ENCODE measurements around the gene MSRB2. TPM values are rescaled to one million over a fixed set of nuclear protein-coding genes. Genes with fewer than 3 reads are reported as not detected.

The MSRB2 gene
- polyA plus RNA-seq, 2 of the 4 experiments (the other 2 are of a cell fraction) = 19.0 to 32.0 TPM

DNA sequence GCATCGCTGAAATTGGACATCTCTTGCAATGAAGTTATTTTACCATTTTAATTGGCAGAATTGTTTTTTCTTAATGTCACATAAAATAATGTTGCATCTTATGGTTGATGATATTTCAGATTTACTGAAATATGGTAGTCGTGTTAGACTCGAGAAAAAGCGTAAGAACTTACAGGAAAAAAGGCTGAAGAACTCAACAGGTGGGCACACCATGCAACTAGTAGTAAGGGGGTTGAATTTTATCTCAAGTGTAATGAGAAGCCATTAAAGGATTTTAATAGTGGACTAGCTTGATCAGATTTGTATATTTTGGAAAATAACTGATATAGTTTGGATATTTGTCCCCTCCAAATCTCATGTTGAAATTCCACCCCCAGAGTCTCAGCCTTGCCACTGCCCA, 41.1 kb downstream of the MSRB2 start:
- 45% methylated on average over 4 of the region's 4 CpGs for WGBS (ENCODE audit: missing lambda C conversion rate)

DNA sequence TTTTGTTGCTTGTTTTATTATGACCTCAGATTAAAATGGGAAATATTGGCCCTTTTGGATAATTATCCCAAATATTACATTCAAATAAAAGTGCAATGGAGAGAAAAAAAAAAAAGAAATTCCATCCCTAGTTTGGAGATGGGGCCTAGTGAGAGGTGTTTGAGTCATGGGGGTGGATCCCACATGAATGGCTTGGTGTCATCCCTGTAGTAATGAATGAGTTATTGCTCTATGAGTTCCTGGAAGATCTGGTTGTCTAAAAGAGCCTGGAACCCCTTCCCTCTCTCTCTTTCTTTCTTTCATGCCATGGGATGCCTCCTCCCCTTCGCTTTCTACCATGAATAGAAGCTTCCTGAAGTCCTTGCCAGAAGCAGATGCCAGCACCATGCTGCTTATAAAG, 44.3 kb downstream of the MSRB2 start:
- Histone ChIP-seq H3K27ac (no peak overlapping the region), H3K9me3 (peaks cover 7% of the 10 kb centered on the region; the same call in 1 of the 3 replicates), H3K4me2 (no peak overlapping the region), H3K4me3 (no peak overlapping the region), H3K4me1 (no peaks in the 10 kb centered on the region)
- 0% methylated on average over 1 of the region's 1 CpG for WGBS (ENCODE audit: missing lambda C conversion rate)
- FAIRE-seq (no peak), ATAC-seq (no peak), DNase-seq (ENCODE audit: low read depth in 1 of 2, low spot score in 1 of 2) (no peak)
- CTCF ChIA-PET = no interaction called here
- POLR2A ChIA-PET = no interaction called here
- no peak for TF ChIP-seq FOXS1 (CRISPR knock-in tag; IDR thresholded peaks at IDR 0.05)
- TF ChIP-seq JUN (IDR thresholded peaks at IDR 0.05) = no peak
- TF ChIP-seq, protein P1, sequence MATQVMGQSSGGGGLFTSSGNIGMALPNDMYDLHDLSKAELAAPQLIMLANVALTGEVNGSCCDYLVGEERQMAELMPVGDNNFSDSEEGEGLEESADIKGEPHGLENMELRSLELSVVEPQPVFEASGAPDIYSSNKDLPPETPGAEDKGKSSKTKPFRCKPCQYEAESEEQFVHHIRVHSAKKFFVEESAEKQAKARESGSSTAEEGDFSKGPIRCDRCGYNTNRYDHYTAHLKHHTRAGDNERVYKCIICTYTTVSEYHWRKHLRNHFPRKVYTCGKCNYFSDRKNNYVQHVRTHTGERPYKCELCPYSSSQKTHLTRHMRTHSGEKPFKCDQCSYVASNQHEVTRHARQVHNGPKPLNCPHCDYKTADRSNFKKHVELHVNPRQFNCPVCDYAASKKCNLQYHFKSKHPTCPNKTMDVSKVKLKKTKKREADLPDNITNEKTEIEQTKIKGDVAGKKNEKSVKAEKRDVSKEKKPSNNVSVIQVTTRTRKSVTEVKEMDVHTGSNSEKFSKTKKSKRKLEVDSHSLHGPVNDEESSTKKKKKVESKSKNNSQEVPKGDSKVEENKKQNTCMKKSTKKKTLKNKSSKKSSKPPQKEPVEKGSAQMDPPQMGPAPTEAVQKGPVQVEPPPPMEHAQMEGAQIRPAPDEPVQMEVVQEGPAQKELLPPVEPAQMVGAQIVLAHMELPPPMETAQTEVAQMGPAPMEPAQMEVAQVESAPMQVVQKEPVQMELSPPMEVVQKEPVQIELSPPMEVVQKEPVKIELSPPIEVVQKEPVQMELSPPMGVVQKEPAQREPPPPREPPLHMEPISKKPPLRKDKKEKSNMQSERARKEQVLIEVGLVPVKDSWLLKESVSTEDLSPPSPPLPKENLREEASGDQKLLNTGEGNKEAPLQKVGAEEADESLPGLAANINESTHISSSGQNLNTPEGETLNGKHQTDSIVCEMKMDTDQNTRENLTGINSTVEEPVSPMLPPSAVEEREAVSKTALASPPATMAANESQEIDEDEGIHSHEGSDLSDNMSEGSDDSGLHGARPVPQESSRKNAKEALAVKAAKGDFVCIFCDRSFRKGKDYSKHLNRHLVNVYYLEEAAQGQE (IDR thresholded peaks at IDR 0.05) = no peak
- TF ChIP-seq, protein P2, sequence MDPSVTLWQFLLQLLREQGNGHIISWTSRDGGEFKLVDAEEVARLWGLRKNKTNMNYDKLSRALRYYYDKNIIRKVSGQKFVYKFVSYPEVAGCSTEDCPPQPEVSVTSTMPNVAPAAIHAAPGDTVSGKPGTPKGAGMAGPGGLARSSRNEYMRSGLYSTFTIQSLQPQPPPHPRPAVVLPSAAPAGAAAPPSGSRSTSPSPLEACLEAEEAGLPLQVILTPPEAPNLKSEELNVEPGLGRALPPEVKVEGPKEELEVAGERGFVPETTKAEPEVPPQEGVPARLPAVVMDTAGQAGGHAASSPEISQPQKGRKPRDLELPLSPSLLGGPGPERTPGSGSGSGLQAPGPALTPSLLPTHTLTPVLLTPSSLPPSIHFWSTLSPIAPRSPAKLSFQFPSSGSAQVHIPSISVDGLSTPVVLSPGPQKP (IDR thresholded peaks at IDR 0.05; ENCODE audit: low read depth, low read length) = no peak
- TF ChIP-seq, protein P3, sequence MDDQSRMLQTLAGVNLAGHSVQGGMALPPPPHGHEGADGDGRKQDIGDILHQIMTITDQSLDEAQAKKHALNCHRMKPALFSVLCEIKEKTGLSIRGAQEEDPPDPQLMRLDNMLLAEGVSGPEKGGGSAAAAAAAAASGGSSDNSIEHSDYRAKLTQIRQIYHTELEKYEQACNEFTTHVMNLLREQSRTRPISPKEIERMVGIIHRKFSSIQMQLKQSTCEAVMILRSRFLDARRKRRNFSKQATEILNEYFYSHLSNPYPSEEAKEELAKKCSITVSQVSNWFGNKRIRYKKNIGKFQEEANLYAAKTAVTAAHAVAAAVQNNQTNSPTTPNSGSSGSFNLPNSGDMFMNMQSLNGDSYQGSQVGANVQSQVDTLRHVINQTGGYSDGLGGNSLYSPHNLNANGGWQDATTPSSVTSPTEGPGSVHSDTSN (IDR thresholded peaks at IDR 0.05) = no peak
- TF ChIP-seq EHF (CRISPR knock-in tag; IDR thresholded peaks at IDR 0.05) = no peak
- TF ChIP-seq, protein P4, sequence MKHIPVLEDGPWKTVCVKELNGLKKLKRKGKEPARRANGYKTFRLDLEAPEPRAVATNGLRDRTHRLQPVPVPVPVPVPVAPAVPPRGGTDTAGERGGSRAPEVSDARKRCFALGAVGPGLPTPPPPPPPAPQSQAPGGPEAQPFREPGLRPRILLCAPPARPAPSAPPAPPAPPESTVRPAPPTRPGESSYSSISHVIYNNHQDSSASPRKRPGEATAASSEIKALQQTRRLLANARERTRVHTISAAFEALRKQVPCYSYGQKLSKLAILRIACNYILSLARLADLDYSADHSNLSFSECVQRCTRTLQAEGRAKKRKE (CRISPR knock-in tag; IDR thresholded peaks at IDR 0.05; ENCODE audit: low read depth) = no peak
- no peak for TF ChIP-seq POLR2A (IDR thresholded peaks at IDR 0.05; ENCODE audit: low read length)
- TF ChIP-seq ZSCAN20 (CRISPR knock-in tag; IDR thresholded peaks at IDR 0.05) = no peak
- TF ChIP-seq CHD2 (IDR thresholded peaks at IDR 0.05; ENCODE audit: low read length, partially characterized antibody) = no peak
- TF ChIP-seq HOXB5 (CRISPR knock-in tag; IDR thresholded peaks at IDR 0.05) = no peak
- no peak for TF ChIP-seq RNF2 (IDR thresholded peaks at IDR 0.05; ENCODE audit: borderline replicate concordance, low read depth)

More for the DNA sequence above, 41.1 kb downstream of the MSRB2 start:
- no peak for TF ChIP-seq JUN (IDR thresholded peaks at IDR 0.05)
- TF ChIP-seq, protein P2 (IDR thresholded peaks at IDR 0.05; ENCODE audit: low read depth, low read length) = no peak
- TF ChIP-seq BHLHE40 (IDR thresholded peaks at IDR 0.05; ENCODE audit: low read depth, low read length) = no peak
- no peak for TF ChIP-seq MAZ (IDR thresholded peaks at IDR 0.05; ENCODE audit: borderline replicate concordance, low read depth, low read length)
- TF ChIP-seq CHD2 (IDR thresholded peaks at IDR 0.05; ENCODE audit: low read length, partially characterized antibody) = no peak
- no peak for TF ChIP-seq PHF8 (IDR thresholded peaks at IDR 0.05; ENCODE audit: borderline replicate concordance, low read depth)
- TF ChIP-seq RNF2 (IDR thresholded peaks at IDR 0.05; ENCODE audit: borderline replicate concordance, low read depth) = no peak
- TF ChIP-seq HDAC2 (IDR thresholded peaks at IDR 0.05) = no peak
- TF ChIP-seq ZC3H11A (IDR thresholded peaks at IDR 0.05) = no peak
- TF ChIP-seq ZFP36 (IDR thresholded peaks at IDR 0.05; ENCODE audit: borderline replicate concordance, partially characterized antibody) = no peak
- no peak for TF ChIP-seq HOXB5 (CRISPR knock-in tag; IDR thresholded peaks at IDR 0.05)
- TF ChIP-seq, protein P4 (CRISPR knock-in tag; IDR thresholded peaks at IDR 0.05; ENCODE audit: low read depth) = no peak
- no peak for TF ChIP-seq EHF (CRISPR knock-in tag; IDR thresholded peaks at IDR 0.05)
- TF ChIP-seq, protein P1 (IDR thresholded peaks at IDR 0.05) = no peak
- no peak for TF ChIP-seq RFX5 (IDR thresholded peaks at IDR 0.05)
- TF ChIP-seq, protein P5, sequence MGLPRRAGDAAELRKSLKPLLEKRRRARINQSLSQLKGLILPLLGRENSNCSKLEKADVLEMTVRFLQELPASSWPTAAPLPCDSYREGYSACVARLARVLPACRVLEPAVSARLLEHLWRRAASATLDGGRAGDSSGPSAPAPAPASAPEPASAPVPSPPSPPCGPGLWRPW (IDR thresholded peaks at IDR 0.05) = no peak
- TF ChIP-seq GATA3 (IDR thresholded peaks at IDR 0.05; ENCODE audit: borderline replicate concordance) = no peak
- no peak for TF ChIP-seq FOSL2 (IDR thresholded peaks at IDR 0.05)
- no peak for TF ChIP-seq FOSL2 (CRISPR knock-in tag; IDR thresholded peaks at IDR 0.05)
- no peak for TF ChIP-seq ZNF302 (CRISPR knock-in tag; IDR thresholded peaks at IDR 0.05)
- TF ChIP-seq SREBF2 (IDR thresholded peaks at IDR 0.05) = no peak
- Histone ChIP-seq H3K9me3 (peaks cover 7% of the 10 kb centered on the region; the same call in 1 of the 3 replicates), H3K4me3 (no peak overlapping the region), H3K27ac (no peak overlapping the region), H3K4me2 (no peak overlapping the region), H3K4me1 (no peaks in the 10 kb centered on the region)
- FAIRE-seq = no peak
- ChIA-PET POLR2A (no interaction called here), CTCF (interaction anchor here (0.8 to 1.4 kb wide), 2 partner anchors 22 kb away, joined by 3 read pairs; no protein-coding TSS in a partner anchor)
- no peak for ATAC-seq
- no peak for DNase-seq (ENCODE audit: low read depth in 1 of 2, low spot score in 1 of 2)

Data from A549 (cell line).